ENCODE results near the gene RIC3.

RIC3 gene

DNA sequence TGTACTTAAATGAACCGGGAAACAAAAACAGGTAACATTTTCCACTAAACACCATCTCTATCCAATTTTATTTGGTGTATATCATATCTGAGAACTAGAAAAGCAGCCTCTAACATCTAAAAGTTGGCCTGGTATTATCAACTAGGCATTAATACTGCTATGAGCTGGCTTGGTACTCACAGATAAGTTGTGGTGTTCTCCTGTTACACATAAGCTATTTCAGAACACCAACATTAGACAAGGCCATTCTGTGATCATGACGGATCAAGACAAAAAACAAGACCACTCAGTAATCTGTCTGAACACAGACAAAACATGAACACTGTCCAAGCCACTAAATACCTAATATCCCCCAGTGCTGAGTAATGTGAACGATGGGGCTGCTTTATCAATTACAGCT, 11.9 kb downstream of the RIC3 start:
- H3K36me3 Mint-ChIP-seq (ENCODE audit: low read depth): no peaks in the 10 kb centered on the region
- H3K4me3 Mint-ChIP-seq: no peak overlapping the region
- H3K4me1 Mint-ChIP-seq (ENCODE audit: low read depth): no peaks in the 10 kb centered on the region
- H3K27me3 Mint-ChIP-seq (ENCODE audit: low read depth): no peaks in the 10 kb centered on the region
- H3K9me3 Mint-ChIP-seq: no peaks in the 10 kb centered on the region
- H3K27ac Mint-ChIP-seq: no peak overlapping the region

DNA sequence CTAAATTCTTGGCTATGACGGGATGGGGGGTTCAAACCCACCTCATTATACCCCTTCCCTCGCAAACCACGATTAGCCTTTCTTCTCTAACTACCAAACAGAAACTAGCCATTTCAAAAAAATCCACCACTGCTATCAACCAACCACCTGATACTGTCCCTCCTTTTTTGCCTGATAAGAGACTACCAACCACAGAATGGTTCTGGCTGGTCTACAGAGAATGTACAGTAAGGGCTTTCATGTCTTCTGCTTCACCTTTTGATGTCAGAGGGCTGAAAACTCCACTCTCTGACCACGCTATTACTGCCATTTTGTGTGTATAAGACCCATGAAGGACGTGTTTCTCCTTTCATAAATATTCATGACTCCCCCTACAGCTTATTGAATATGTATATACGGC, 19.1 kb downstream of the RIC3 start:
- H3K4me3 Mint-ChIP-seq: no peak overlapping the region
- H3K4me1 Mint-ChIP-seq (ENCODE audit: low read depth): no peaks in the 10 kb centered on the region
- no peaks in the 10 kb centered on the region for H3K9me3 Mint-ChIP-seq
- H3K36me3 Mint-ChIP-seq (ENCODE audit: low read depth): no peaks in the 10 kb centered on the region
- no peaks in the 10 kb centered on the region for H3K27me3 Mint-ChIP-seq (ENCODE audit: low read depth)
- H3K27ac Mint-ChIP-seq: no peak overlapping the region

DNA sequence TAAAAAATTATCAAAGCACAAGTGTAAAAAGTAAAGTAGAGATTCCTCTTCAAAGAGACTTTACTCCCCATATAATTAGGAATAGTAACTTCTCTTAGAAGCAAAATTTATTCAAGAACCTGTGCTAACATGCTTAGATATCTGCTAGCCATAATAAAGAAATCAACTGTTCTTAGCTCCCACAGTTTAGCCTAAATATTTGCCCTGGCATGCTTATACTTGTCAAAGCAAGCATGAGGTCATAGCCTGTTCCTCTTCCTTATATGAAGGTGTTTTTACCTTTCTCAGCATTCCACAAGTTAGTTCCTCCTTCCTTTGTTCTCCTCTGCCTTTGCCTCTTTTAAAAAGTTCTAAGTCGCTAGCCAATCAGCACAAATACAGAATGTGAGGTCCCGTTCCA, 30.3 kb downstream of the RIC3 start:
- Mint-ChIP-seq H3K36me3 (ENCODE audit: low read depth) (peaks cover 7% of the 10 kb centered on the region), H3K27ac (no peak overlapping the region), H3K27me3 (ENCODE audit: low read depth) (no peaks in the 10 kb centered on the region), H3K4me3 (no peak overlapping the region), H3K4me1 (ENCODE audit: low read depth) (no peaks in the 10 kb centered on the region), H3K9me3 (no peaks in the 10 kb centered on the region)

- Mint-ChIP-seq H3K27me3 (ENCODE audit: low read depth) (no peaks in the 10 kb centered on the region), H3K4me1 (ENCODE audit: low read depth) (no peaks in the 10 kb centered on the region), H3K4me3 (no peak overlapping the region), H3K27ac (no peak overlapping the region), H3K36me3 (ENCODE audit: low read depth) (no peaks in the 10 kb centered on the region), H3K9me3 (no peaks in the 10 kb centered on the region)
Measured at GRCh38 chr11:8127447-8127846, 41.4 kb downstream of the RIC3 start.

- H3K9me3 Mint-ChIP-seq: no peaks in the 10 kb centered on the region
- no peaks in the 10 kb centered on the region for H3K4me1 Mint-ChIP-seq (ENCODE audit: low read depth)
- no peak overlapping the region for H3K27ac Mint-ChIP-seq
- H3K27me3 Mint-ChIP-seq (ENCODE audit: low read depth): no peaks in the 10 kb centered on the region
- H3K36me3 Mint-ChIP-seq (ENCODE audit: low read depth): no peaks in the 10 kb centered on the region
- H3K4me3 Mint-ChIP-seq: no peak overlapping the region
Measured at GRCh38 chr11:8126649-8127289, 42.1 kb downstream of the RIC3 start.

- H3K27me3 Mint-ChIP-seq (ENCODE audit: low read depth): no peaks in the 10 kb centered on the region
- no peaks in the 10 kb centered on the region for H3K4me1 Mint-ChIP-seq (ENCODE audit: low read depth)
- H3K27ac Mint-ChIP-seq: no peak overlapping the region
- no peaks in the 10 kb centered on the region for H3K36me3 Mint-ChIP-seq (ENCODE audit: low read depth)
- H3K9me3 Mint-ChIP-seq: peaks cover 3% of the 10 kb centered on the region
- no peak overlapping the region for H3K4me3 Mint-ChIP-seq
Measured at GRCh38 chr11:8122173-8122764, 46.6 kb downstream of the RIC3 start.

DNA sequence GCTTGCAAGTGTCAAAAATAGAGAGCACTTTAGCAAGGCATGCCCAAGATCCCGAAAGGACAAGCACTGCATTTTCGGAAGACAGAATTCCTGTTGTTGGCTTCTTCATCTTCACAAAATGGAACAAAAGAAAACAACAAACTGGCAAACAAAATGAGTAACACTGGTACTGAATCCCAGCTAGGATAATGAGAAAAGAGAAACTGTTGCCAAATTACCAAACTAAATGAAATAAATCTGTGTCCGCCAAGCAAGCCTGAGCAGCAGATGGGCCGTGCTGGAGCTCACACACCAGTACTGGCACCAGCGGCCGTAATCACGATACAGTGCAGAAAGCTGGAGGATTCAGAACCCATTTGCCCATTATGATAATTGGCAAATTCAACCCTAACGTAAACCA, 57.2 kb downstream of the RIC3 start:
- Mint-ChIP-seq H3K4me3 (no peak overlapping the region), H3K27me3 (ENCODE audit: low read depth) (no peaks in the 10 kb centered on the region), H3K36me3 (ENCODE audit: low read depth) (peaks cover 2% of the 10 kb centered on the region), H3K4me1 (ENCODE audit: low read depth) (no peaks in the 10 kb centered on the region), H3K9me3 (peaks cover 8% of the 10 kb centered on the region), H3K27ac (no peak overlapping the region)

- Mint-ChIP-seq H3K36me3 (ENCODE audit: low read depth) (peaks cover 2% of the 10 kb centered on the region), H3K4me1 (ENCODE audit: low read depth) (no peaks in the 10 kb centered on the region), H3K9me3 (peaks cover 8% of the 10 kb centered on the region), H3K27ac (no peak overlapping the region), H3K4me3 (no peak overlapping the region), H3K27me3 (ENCODE audit: low read depth) (no peaks in the 10 kb centered on the region)
Measured at GRCh38 chr11:8110396-8110795, 58.4 kb downstream of the RIC3 start.

DNA sequence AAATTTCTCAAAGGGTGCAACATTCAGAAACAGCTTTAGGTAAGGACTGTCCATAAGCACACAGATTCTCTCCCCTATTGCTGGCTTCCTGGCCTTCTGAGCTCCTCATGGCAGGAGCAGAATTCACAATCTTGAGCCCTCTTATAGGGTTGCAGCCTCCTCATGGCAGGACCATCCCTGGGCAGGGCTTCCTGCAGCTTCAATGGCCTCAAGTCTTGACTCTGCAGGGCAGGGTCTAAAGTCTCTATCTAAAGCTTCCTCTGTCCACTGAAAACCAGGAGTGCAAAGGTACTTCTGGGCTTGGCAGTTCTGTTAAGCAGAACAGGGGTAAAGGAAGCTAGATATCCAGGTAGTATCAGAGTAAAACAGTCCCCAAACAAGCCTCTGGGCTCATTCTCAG, 59.1 kb downstream of the RIC3 start:
- H3K9me3 Mint-ChIP-seq: peaks cover 4% of the 10 kb centered on the region
- no peaks in the 10 kb centered on the region for H3K27me3 Mint-ChIP-seq (ENCODE audit: low read depth)
- no peaks in the 10 kb centered on the region for H3K36me3 Mint-ChIP-seq (ENCODE audit: low read depth)
- no peak overlapping the region for H3K4me3 Mint-ChIP-seq
- no peaks in the 10 kb centered on the region for H3K4me1 Mint-ChIP-seq (ENCODE audit: low read depth)
- H3K27ac Mint-ChIP-seq: no peak overlapping the region

DNA sequence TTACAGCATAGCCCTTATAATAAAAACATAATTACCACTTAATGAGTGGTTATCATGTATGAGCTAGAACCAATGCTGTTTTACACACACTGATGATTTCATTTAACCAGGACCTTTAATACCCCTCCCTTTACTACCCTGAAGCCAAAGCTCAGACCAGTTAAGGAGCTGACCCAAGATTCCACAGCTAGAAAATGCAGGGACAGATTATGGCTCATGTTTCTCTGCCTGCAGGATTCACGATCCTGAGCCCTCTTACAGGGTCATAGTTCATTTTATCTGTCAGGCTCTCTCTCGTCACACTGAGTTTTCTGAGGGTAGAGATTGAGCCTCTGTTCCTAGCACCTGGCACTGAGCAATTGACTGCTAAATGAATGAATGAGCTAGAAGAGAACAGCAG, 60.4 kb downstream of the RIC3 start:
- no peaks in the 10 kb centered on the region for H3K27me3 Mint-ChIP-seq (ENCODE audit: low read depth)
- H3K27ac Mint-ChIP-seq: no peak overlapping the region
- H3K9me3 Mint-ChIP-seq: no peaks in the 10 kb centered on the region
- no peak overlapping the region for H3K4me3 Mint-ChIP-seq
- no peaks in the 10 kb centered on the region for H3K4me1 Mint-ChIP-seq (ENCODE audit: low read depth)
- H3K36me3 Mint-ChIP-seq (ENCODE audit: low read depth): no peaks in the 10 kb centered on the region

GRCh38 chr11:8107642-8108041, 61.2 kb downstream of the RIC3 start:
- H3K4me1 Mint-ChIP-seq (ENCODE audit: low read depth): no peaks in the 10 kb centered on the region
- no peak overlapping the region for H3K27ac Mint-ChIP-seq
- no peaks in the 10 kb centered on the region for H3K36me3 Mint-ChIP-seq (ENCODE audit: low read depth)
- no peak overlapping the region for H3K4me3 Mint-ChIP-seq
- H3K9me3 Mint-ChIP-seq: no peaks in the 10 kb centered on the region
- H3K27me3 Mint-ChIP-seq (ENCODE audit: low read depth): no peaks in the 10 kb centered on the region

DNA sequence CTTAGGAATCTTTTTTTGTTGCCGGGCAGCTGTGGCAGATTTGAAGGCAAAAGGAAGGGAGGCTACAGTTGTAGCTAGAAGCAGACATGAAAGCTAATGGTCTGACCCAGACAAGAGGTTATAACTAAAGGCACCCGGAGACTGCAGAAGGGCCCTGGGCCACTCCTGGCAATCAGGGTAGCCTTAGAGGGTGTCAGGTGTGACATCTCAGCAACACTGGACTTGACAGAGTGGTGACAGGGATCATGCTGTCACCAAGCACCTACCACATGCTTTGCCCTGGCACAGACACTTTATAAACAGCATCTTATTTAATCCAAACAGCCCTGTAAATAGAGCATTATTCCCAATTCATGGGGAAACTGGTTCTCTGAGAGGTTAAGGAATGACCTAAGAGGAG, 62.1 kb downstream of the RIC3 start:
- no peaks in the 10 kb centered on the region for H3K9me3 Mint-ChIP-seq
- H3K4me1 Mint-ChIP-seq (ENCODE audit: low read depth): no peaks in the 10 kb centered on the region
- no peaks in the 10 kb centered on the region for H3K27me3 Mint-ChIP-seq (ENCODE audit: low read depth)

DNA sequence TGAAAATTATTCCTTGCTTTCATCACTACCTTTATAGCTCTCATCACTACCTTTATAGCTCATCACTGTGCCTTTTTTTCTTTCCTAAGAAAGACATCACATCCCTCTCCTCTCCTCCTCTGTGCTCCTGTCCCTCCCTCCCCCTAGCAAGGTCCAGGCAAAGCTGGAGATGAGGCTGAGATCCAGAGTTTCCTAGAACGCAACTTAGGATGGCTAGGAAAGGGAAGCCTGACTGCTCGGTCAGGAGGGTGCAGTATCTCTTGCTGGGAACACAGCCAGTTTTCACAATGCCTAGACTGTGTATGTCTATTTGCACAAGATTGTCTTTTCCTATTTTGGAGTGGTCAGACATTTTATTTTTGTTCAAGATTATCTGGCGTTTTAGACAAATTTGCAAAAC, 63.2 kb downstream of the RIC3 start:
- Mint-ChIP-seq H3K4me3 (no peak overlapping the region), H3K9me3 (no peaks in the 10 kb centered on the region), H3K27ac (no peak overlapping the region), H3K36me3 (ENCODE audit: low read depth) (no peaks in the 10 kb centered on the region), H3K27me3 (ENCODE audit: low read depth) (no peaks in the 10 kb centered on the region), H3K4me1 (ENCODE audit: low read depth) (no peaks in the 10 kb centered on the region)

More for the DNA sequence above, 62.1 kb downstream of the RIC3 start:
- Mint-ChIP-seq H3K4me3 (no peak overlapping the region), H3K27ac (no peak overlapping the region), H3K36me3 (ENCODE audit: low read depth) (no peaks in the 10 kb centered on the region)

DNA sequence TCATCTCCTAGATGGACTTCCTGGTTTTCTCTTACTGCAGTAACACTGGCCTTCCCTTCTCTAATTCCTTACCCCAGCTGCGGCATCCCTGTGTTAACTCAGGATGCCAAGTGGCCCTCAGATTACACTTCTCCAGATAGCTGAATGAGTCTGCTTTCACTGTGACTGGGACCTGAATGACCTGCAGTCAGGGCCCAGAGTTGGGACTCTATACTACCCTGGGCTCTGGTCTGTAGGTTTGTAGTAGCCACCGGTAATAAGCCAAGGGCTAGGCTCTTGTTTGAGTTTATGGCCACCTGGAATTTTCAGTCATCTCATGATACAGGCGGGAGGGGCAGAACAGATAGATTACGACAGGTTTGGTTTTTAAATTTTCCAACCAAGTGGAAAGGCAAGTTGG, 63.7 kb downstream of the RIC3 start:
- H3K4me1 Mint-ChIP-seq (ENCODE audit: low read depth): no peaks in the 10 kb centered on the region
- no peaks in the 10 kb centered on the region for H3K36me3 Mint-ChIP-seq (ENCODE audit: low read depth)
- no peak overlapping the region for H3K27ac Mint-ChIP-seq
- H3K27me3 Mint-ChIP-seq (ENCODE audit: low read depth): no peaks in the 10 kb centered on the region
- no peaks in the 10 kb centered on the region for H3K9me3 Mint-ChIP-seq
- H3K4me3 Mint-ChIP-seq: no peak overlapping the region

DNA sequence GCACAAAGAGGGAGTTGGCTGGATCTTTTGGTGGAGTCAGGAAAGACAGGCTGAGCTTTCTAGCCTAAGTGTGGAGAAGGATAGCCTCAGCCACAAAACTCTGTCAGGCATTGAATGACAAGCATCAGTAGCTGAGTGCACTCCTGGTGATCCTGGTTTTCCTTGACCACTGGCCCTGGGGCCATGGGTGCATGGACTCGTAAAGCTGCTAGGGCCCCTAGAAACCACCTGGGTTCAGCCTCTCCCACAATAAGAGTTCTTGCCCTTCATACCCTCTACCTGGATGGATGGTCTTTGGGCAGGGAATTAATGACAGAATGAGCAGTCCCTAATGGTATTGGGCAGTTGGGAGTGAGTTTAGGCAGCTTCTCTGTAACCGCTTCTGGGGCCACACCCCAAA, 64.9 kb downstream of the RIC3 start:
- Mint-ChIP-seq H3K27ac (no peak overlapping the region), H3K36me3 (ENCODE audit: low read depth) (no peaks in the 10 kb centered on the region), H3K9me3 (no peaks in the 10 kb centered on the region), H3K4me1 (ENCODE audit: low read depth) (no peaks in the 10 kb centered on the region), H3K4me3 (no peak overlapping the region), H3K27me3 (ENCODE audit: low read depth) (no peaks in the 10 kb centered on the region)

GRCh38 chr11:8102965-8103364, 65.9 kb downstream of the RIC3 start:
- Mint-ChIP-seq H3K4me1 (ENCODE audit: low read depth) (no peaks in the 10 kb centered on the region), H3K27me3 (ENCODE audit: low read depth) (no peaks in the 10 kb centered on the region), H3K4me3 (no peak overlapping the region), H3K9me3 (no peaks in the 10 kb centered on the region), H3K27ac (no peak overlapping the region), H3K36me3 (ENCODE audit: low read depth) (no peaks in the 10 kb centered on the region)

All from T-helper 1 cell treated with Interleukin-12 subunit alpha and Interleukin-12 subunit beta and Interleukin-4 antibody, amounts not matched to agents 30 μg/mL and 1 μg/mL, for 36 hours (primary cell).